GM06990 (cell line): ENCODE results near the gene OPN1SW.

Source experiments
- DNase-seq: peaks from one replicate; pipeline ENCODE4 v3.0.0-alpha.2; 2011; ENCODE audit not compliant: insufficient read length; ENCODE audit errors: extremely low read depth
- H3K27me3 ChIP-seq: replicated peaks from 2 replicates; pipeline ENCODE4 v1.6.0; 2011; ENCODE audit warnings: low read length; ENCODE audit not compliant: control insufficient read depth, insufficient read depth
- H3K36me3 ChIP-seq: 2 replicates; pipeline ENCODE4 v1.5.1; 2011; ENCODE audit warnings: low read length; ENCODE audit not compliant: control insufficient read depth, insufficient read depth
- H3K4me3 ChIP-seq: replicated peaks from 2 replicates; pipeline ENCODE4 v1.5.1; 2011; ENCODE audit warnings: low read depth, mild to moderate bottlenecking, control low read depth, low read length
- CTCF ChIP-seq: IDR thresholded peaks from 2 replicates; pipeline ENCODE4 v1.5.1; 2011; ENCODE audit warnings: low read length, control low read depth, mild to moderate bottlenecking, inconsistent platforms; ENCODE audit not compliant: insufficient read depth, poor library complexity, severe bottlenecking

Gene OPN1SW

DNA sequence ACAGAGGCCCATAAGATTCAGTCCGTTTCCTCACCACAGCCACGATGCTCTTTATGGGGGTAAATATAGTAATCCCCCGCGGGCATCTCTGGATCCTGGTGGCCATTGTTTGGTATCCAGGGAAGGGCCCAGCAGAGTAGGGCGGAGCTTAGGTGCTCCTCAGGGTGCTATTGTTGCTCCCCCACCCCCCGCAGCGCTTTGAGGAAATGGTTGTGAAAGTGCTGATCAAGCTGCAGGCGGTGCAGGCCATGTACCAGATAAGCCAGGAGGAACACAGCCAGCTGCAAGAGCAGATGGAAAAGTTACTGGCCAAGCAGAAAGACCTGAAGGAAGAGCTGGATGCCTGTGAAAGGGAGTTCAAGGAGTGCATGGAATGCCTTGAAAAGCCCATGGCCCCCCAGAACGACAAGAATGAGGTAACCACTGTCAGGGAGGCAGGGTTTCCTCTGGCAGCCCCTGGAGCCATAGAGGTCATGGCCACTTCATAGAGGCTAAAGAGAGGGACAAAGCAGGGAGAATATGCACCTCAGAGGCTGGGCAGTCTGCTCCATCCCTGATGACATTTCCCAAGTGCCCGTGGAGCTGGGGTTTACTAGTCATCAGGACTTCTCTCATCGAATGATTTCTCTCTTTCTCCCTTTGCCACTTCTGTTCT lies 37.0 kb upstream of the OPN1SW start:
- TF ChIP-seq CTCF, result no peak
- no peak for DNase-seq
- peaks cover 4% of the 10 kb centered on the region for H3K27me3 ChIP-seq
- no peak overlapping the region for H3K4me3 ChIP-seq
- no peaks in the 10 kb centered on the region for H3K36me3 ChIP-seq

GRCh38 chr7:128811631-128812430 lies 36.2 kb upstream of the OPN1SW start:
- Histone ChIP-seq H3K36me3 (no peaks in the 10 kb centered on the region; the same call in 1 of the 2 replicates), H3K4me3 (no peak overlapping the region), H3K27me3 (peaks cover 4% of the 10 kb centered on the region)
- TF ChIP-seq CTCF, result no peak
- no peak for DNase-seq

DNA sequence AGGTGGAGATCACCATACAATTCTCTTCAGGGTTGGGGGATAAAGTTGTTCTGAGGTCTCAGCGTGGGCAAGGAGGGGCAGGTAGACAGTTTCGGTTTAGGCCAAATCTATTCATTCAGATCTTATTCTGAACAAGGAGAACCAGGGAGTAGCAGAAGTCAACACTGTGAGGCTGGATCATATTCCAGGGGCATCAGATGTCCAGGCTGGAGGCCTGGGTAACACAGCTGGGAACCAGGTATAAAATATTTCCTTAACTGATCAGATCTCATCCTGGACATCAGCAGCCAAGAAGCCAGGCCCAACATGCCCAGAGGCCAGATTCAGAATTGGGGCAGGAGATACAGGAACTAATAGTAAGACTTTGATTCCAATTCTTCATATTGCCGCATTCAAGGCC lies 35.4 kb upstream of the OPN1SW start:
- Histone ChIP-seq H3K27me3 (peaks cover 2% of the 10 kb centered on the region), H3K4me3 (no peak overlapping the region), H3K36me3 (no peaks in the 10 kb centered on the region; the same call in 1 of the 2 replicates)
- no peak for TF ChIP-seq CTCF
- no peak for DNase-seq

DNA sequence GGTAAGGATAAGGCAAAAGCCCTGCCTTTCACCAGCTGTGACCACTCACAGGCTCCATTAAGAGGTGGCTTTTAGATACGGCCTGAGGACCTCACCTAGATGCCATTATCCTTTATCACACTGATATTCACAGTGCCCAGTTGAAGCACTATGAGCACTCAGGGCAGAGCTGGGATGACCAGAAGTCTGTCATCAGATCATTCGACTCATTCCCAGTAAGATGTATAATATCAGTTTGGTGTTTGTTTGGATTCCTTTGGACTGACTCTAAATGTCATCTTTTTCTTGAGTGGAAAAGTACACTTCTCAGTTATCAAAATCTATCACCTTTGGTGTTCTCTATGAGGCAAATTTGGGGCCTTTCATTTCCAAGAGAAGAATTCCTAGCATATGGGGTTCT lies 34.9 kb upstream of the OPN1SW start:
- Histone ChIP-seq H3K36me3 (no peaks in the 10 kb centered on the region; the same call in 1 of the 2 replicates), H3K4me3 (no peak overlapping the region)
- no peak for DNase-seq

DNA sequence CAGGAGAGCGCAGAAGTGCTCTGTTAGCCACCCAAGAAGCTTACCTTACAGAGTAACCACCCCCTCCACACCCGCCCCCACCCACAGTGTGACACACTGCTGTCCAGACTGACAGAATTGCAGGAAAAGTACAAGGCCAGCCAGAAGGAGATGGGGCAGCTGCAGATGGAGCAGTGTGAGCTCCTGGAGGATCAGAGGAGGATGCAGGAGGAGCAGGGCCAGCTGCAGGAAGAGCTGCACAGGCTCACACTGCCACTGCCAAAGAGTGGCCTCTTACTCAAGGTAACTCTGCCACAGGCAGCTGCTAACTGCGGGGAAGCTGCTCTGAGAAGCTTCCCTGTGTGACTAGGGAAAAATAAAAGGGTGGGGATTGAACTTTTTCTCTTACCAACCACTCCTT lies 33.8 kb upstream of the OPN1SW start:
- Histone ChIP-seq H3K4me3 (no peak overlapping the region), H3K36me3 (no peaks in the 10 kb centered on the region; the same call in 1 of the 2 replicates), H3K27me3 (no peaks in the 10 kb centered on the region)
- DNase-seq, result no peak
- TF ChIP-seq CTCF, result no peak

More for the DNA sequence above, 34.9 kb upstream of the OPN1SW start:
- no peaks in the 10 kb centered on the region for H3K27me3 ChIP-seq
- TF ChIP-seq CTCF, result no peak
